LNCAP (cell line): Measurements from ENCODE around the gene G3BP2.

Source experiments
- TF ChIP-seq, protein P1 (sequence below): fragments of 450-650 bp; IDR thresholded peaks from 2 replicates; pipeline ENCODE4 v1.5.1; 2017; ENCODE audit warnings: mild to moderate bottlenecking

Gene G3BP2

DNA sequence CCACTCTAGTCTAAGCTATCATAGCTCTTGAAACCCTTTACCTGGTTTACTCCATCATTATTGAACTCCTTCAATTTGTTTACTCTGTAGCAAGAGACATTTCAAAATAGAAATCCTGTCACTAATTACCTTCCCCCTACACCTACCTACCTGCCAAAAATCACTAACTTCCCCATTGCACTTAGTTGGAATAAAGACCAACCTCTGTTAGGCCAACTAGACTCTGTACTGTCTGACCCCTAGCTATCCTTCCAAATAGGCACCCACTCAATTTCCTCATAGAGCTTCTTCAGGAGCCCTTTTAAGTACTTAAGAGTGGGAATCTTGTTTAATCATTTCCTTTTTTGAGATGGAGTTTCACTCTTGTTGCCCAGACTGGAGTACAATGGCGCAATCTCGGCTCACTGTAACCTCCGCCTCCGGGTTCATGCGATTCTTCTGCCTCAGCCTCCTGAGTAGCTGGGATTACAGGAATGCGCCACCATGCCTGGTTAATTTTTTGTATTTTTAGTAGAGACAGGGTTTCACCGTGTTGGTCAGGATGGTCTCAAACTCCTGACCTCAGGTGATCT, 34.0 kb downstream of the G3BP2 start:
- TF ChIP-seq, protein P1, sequence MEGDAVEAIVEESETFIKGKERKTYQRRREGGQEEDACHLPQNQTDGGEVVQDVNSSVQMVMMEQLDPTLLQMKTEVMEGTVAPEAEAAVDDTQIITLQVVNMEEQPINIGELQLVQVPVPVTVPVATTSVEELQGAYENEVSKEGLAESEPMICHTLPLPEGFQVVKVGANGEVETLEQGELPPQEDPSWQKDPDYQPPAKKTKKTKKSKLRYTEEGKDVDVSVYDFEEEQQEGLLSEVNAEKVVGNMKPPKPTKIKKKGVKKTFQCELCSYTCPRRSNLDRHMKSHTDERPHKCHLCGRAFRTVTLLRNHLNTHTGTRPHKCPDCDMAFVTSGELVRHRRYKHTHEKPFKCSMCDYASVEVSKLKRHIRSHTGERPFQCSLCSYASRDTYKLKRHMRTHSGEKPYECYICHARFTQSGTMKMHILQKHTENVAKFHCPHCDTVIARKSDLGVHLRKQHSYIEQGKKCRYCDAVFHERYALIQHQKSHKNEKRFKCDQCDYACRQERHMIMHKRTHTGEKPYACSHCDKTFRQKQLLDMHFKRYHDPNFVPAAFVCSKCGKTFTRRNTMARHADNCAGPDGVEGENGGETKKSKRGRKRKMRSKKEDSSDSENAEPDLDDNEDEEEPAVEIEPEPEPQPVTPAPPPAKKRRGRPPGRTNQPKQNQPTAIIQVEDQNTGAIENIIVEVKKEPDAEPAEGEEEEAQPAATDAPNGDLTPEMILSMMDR: no peak

DNA sequence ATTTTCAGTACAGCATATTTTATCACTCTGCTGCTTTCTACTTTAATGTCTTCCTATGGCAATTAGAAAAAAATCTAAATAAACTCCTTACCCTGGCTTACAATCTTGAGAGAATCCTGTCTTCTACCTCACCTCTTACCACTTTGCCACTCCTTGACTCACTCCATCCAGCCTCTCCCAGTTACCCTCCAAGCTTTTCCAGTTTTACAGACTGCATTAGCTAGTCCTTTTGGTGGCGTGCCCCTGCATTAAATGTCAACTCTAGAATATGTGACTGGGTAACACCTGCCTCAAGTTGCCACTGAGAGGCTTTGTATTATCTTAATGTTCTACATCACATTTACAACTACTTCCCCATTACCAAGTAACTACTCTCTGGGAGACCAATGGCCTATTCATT, 35.4 kb downstream of the G3BP2 start:
- TF ChIP-seq, protein P1: no peak

DNA sequence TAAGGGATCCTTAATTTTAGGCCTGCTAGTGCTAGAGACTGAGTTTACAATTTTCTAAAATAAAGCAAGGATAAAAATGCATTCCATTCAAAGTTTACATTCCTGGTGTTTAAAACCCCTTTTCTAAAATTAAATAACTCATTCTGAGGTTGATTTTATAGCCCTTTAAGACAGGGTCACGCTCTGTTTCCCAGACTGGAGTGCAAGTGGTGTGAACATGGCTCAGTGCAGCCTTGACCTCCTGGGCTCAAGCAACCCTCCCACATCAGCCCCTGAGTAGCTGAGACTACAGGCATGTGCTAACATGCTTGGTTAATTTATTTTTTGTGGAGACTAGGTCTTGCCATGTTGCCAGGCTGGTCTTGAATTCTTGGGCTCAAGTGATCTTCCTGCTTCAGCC, 36.0 kb downstream of the G3BP2 start:
- TF ChIP-seq, protein P1: no peak

DNA sequence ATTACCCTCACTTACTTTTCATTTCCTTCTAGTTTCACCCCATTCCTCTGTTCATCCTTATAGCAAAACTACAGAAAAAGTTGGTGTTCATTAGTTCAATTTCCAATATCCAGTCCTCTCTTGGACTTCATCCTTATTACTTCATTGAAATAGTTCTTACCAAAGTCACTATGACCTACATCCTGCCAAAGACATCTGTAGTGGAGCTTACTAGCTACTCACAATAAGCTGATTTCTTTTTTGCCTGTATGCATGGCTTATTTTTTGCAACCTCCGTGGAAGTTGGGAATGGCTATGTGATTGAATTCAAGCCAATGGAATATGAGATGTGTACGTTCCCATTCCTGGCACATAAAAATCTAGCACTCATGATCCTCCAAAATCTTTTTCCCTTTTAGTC, 38.3 kb downstream of the G3BP2 start:
- TF ChIP-seq, protein P1: no peak

DNA sequence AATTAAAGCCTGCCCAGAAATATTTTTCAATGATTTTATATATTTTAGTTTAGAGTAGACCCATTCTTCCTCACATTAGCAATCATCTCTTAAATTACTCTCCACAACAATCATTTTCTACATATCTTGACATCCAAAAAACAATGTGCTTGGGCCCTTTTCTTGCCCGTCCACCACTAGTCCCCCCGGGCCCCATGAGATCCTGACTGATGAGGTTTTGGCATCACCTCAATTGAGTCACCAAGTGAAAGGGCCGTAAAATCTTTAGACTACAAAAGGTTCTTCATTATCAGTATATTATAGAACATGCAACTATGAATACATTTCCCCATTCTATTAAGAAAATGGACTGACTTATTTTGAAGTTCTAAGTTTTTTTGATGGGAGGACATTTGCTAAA, 38.9 kb downstream of the G3BP2 start:
- TF ChIP-seq, protein P1: no peak

DNA sequence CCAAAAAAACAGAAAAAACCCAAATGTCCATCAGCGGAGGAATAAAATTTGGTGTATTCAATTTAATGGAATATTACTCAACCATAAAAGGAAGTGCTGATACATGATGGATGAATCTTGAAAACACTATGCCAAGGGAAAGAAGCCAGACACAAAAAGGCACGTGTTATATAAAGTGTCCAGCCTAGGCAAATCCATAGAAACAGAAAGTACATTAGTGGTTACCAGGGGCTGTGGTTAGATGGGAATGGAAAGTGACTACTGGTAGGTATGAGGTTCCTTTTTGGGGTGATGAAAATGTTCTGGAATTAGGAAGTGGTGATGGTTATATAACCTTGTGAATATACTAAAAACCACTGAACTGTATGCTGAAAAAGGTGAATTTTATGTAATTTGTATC, 39.4 kb downstream of the G3BP2 start:
- TF ChIP-seq, protein P1: no peak

DNA sequence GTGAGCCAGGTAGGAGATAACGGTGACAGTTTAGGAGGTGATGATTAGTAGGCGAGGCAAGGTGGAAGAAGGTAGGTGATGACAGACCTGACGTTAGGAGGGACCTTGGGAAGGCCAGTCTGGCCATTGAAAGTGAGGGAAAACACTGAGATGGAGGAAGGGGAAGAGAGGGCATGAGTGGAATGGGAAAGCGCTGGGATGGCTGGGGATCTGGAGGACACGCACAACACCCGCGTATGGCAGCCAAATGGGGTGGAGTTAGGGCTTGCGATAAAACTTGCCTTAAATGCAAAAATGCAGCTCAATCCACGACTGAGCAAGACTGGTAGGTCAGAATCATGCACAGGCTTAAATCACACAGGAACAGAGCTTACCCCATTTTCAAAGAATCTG, 42.3 kb downstream of the G3BP2 start:
- TF ChIP-seq, protein P1: no peak
